ENCODE data around the gene ZHX3. TPM values are rescaled to one million over a fixed set of nuclear protein-coding genes. Genes with fewer than 3 reads are reported as not detected.

The ZHX3 gene
- total RNA-seq, 1 experiment from 2014 or later = 21.5 TPM

GRCh38 chr20:41161886-41162285 lies 155.6 kb downstream of the ZHX3 start:
- CTCF ChIA-PET = no interaction called here
- Histone ChIP-seq H3K27me3 (ENCODE audit: insufficient read depth, low read depth) (no peaks in the 10 kb centered on the region), H3K27ac (no peak overlapping the region), H3K9me3 (ENCODE audit: insufficient read depth, low read depth) (no peaks in the 10 kb centered on the region), H2AFZ (no peak overlapping the region), H3K4me1 (replicated peaks; ENCODE audit: insufficient read depth) (no peaks in the 10 kb centered on the region), H3K4me3 (no peak overlapping the region), H3K79me2 (ENCODE audit: low read depth) (no peaks in the 10 kb centered on the region), H4K20me1 (ENCODE audit: insufficient read depth) (peaks cover 8% of the 10 kb centered on the region; the same call in 1 of the 2 replicates), H3F3A (ENCODE audit: insufficient read depth, low read depth) (no peaks in the 10 kb centered on the region), H3K4me2 (no peak overlapping the region), H3K9me2 (ENCODE audit: insufficient read depth) (no peaks in the 10 kb centered on the region), H3K36me3 (ENCODE audit: low read depth) (no peaks in the 10 kb centered on the region)
- DNase-seq = no peak
- BruUV-seq (replicated peaks) = no TSS peak
- TF ChIP-seq CTCF (conservative IDR thresholded peaks at IDR 0.05) (no peak), EZH2 (IDR thresholded peaks at IDR 0.05; ENCODE audit: low read depth) (no peak)
- POLR2A ChIA-PET (ENCODE audit: unreplicated experiment) = no interaction called here
- intact Hi-C loops (cut with micrococcal nuclease; ENCODE audit: unreplicated experiment) = no loop called here

- H2AFZ ChIP-seq = no peak overlapping the region
- H3K36me3 ChIP-seq (ENCODE audit: low read depth) = no peaks in the 10 kb centered on the region
- no peaks in the 10 kb centered on the region for H3K79me2 ChIP-seq (ENCODE audit: low read depth)
- ChIA-PET POLR2A (ENCODE audit: unreplicated experiment) (no interaction called here), CTCF (no interaction called here)
- H3K27ac ChIP-seq = no peak overlapping the region
- H3F3A ChIP-seq (ENCODE audit: insufficient read depth, low read depth) = no peaks in the 10 kb centered on the region
- H3K9me2 ChIP-seq (ENCODE audit: insufficient read depth) = no peaks in the 10 kb centered on the region
- DNase-seq = no peak
- H4K20me1 ChIP-seq (ENCODE audit: insufficient read depth) = peaks cover 8% of the 10 kb centered on the region; the same call in 1 of the 2 replicates
- H3K9me3 ChIP-seq (ENCODE audit: insufficient read depth, low read depth) = no peaks in the 10 kb centered on the region
- H3K4me3 ChIP-seq = no peak overlapping the region
- intact Hi-C loops (cut with micrococcal nuclease; ENCODE audit: unreplicated experiment) = no loop called here
- BruUV-seq (replicated peaks) = no TSS peak
- no peak for TF ChIP-seq EZH2 (IDR thresholded peaks at IDR 0.05; ENCODE audit: low read depth)
- no peak for TF ChIP-seq CTCF (conservative IDR thresholded peaks at IDR 0.05)
- H3K27me3 ChIP-seq (ENCODE audit: insufficient read depth, low read depth) = no peaks in the 10 kb centered on the region
- no peak overlapping the region for H3K4me2 ChIP-seq
- H3K4me1 ChIP-seq (replicated peaks; ENCODE audit: insufficient read depth) = no peaks in the 10 kb centered on the region
These were observed 156.8 kb downstream of the ZHX3 start for GRCh38 chr20:41160686-41161085.

GRCh38 chr20:41159547-41159946 lies 158.0 kb downstream of the ZHX3 start:
- Histone ChIP-seq H3K36me3 (ENCODE audit: low read depth) (no peaks in the 10 kb centered on the region), H3K27me3 (ENCODE audit: insufficient read depth, low read depth) (no peaks in the 10 kb centered on the region), H3K4me3 (no peak overlapping the region), H3K4me2 (no peak overlapping the region), H3K9me2 (ENCODE audit: insufficient read depth) (no peaks in the 10 kb centered on the region), H2AFZ (no peak overlapping the region), H3K4me1 (replicated peaks; ENCODE audit: insufficient read depth) (no peaks in the 10 kb centered on the region), H4K20me1 (ENCODE audit: insufficient read depth) (peaks cover 8% of the 10 kb centered on the region; the same call in 1 of the 2 replicates), H3K9me3 (ENCODE audit: insufficient read depth, low read depth) (no peaks in the 10 kb centered on the region), H3F3A (ENCODE audit: insufficient read depth, low read depth) (no peaks in the 10 kb centered on the region), H3K27ac (no peak overlapping the region), H3K79me2 (ENCODE audit: low read depth) (no peaks in the 10 kb centered on the region)
- ChIA-PET POLR2A (ENCODE audit: unreplicated experiment) (no interaction called here), CTCF (no interaction called here)
- intact Hi-C loops (cut with micrococcal nuclease; ENCODE audit: unreplicated experiment) = no loop called here
- no TSS peak for BruUV-seq (replicated peaks)
- TF ChIP-seq CTCF (conservative IDR thresholded peaks at IDR 0.05) = no peak
- no peak for TF ChIP-seq EZH2 (IDR thresholded peaks at IDR 0.05; ENCODE audit: low read depth)
- DNase-seq = no peak

Measured in PC-9 (cell line).